WERI-Rb-1 (cell line): Measurements from ENCODE around the gene AGBL3.

Experiments used
- DNase-seq: peaks from one replicate; pipeline ENCODE4 v3.0.0-alpha.2; 2020
- H3K27ac ChIP-seq: fragments of 250-450 bp; sonication (Bioruptor Pico); 2 replicates; pipeline ENCODE4 v1.5.1; 2020; ENCODE audit warnings: mild to moderate bottlenecking, moderate library complexity
- H3K27me3 ChIP-seq: fragments of 250-450 bp; sonication (Bioruptor Pico); 2 replicates; pipeline ENCODE4 v1.5.1; 2021; ENCODE audit warnings: mild to moderate bottlenecking, low read depth, moderate library complexity; ENCODE audit not compliant: insufficient read depth, severe bottlenecking
- H3K36me3 ChIP-seq: fragments of 250-450 bp; sonication (Bioruptor Pico); 2 replicates; pipeline ENCODE4 v1.5.1; 2020; ENCODE audit warnings: mild to moderate bottlenecking, moderate library complexity
- H3K4me3 ChIP-seq: 2 replicates; pipeline ENCODE4 v1.5.1; 2011; ENCODE audit warnings: low read depth, mild to moderate bottlenecking, control low read depth, low read length
- H3K9me3 ChIP-seq: fragments of 250-450 bp; sonication (Bioruptor Pico); 2 replicates; pipeline ENCODE4 v1.5.1; 2021; ENCODE audit warnings: mild to moderate bottlenecking, moderate library complexity; ENCODE audit not compliant: severe bottlenecking
- TF ChIP-seq, protein P1 (sequence below): IDR thresholded peaks from 2 replicates; pipeline ENCODE4 v1.5.1; 2011; ENCODE audit warnings: low read depth, mild to moderate bottlenecking, control low read depth, inconsistent platforms, low read length

AGBL3 gene

DNA sequence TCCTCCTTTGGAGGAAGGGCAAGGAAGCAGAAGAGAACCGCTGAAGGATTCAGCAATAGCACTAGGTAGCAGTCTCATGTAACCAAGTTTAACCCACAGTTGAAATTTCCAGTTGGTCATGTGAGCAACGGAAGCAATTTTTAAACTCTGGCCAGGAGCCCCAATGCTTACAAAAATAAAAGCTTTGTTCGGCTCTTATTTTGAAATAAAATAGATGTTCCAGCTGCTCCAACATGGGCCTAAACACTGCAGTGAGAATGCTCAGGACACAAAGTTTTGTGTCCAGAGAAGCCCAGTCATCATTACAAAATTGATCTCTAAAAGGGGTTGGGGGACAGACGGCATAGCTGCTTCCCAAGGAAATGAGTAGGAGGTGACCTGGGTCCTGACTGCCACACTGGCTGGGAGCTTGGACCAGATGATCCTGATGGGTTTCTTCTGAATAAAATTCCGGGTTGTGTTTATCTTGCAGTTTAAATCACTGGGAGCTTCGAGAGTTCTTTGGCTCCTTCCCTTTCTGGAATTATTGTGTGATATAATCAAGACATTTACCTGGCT lies 161.1 kb downstream of the AGBL3 start:
- DNase-seq: no peak
- H3K27me3 ChIP-seq: no peaks in the 10 kb centered on the region
- no peak overlapping the region for H3K4me3 ChIP-seq
- H3K27ac ChIP-seq: no peak overlapping the region
- TF ChIP-seq, protein P1, sequence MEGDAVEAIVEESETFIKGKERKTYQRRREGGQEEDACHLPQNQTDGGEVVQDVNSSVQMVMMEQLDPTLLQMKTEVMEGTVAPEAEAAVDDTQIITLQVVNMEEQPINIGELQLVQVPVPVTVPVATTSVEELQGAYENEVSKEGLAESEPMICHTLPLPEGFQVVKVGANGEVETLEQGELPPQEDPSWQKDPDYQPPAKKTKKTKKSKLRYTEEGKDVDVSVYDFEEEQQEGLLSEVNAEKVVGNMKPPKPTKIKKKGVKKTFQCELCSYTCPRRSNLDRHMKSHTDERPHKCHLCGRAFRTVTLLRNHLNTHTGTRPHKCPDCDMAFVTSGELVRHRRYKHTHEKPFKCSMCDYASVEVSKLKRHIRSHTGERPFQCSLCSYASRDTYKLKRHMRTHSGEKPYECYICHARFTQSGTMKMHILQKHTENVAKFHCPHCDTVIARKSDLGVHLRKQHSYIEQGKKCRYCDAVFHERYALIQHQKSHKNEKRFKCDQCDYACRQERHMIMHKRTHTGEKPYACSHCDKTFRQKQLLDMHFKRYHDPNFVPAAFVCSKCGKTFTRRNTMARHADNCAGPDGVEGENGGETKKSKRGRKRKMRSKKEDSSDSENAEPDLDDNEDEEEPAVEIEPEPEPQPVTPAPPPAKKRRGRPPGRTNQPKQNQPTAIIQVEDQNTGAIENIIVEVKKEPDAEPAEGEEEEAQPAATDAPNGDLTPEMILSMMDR: no peak
- H3K9me3 ChIP-seq: no peaks in the 10 kb centered on the region
- no peaks in the 10 kb centered on the region for H3K36me3 ChIP-seq

GRCh38 chr7:135147899-135148721 lies 161.8 kb downstream of the AGBL3 start, which contains the start of gene TMEM140:
Gene TMEM140 (plus strand): TSS chr7:135148072. CDS start chr7:135164442, 16,370 bp downstream.
- H3K36me3 ChIP-seq: no peaks in the 10 kb centered on the region

GRCh38 chr7:135150072-135150782 lies 163.9 kb downstream of the AGBL3 start:
- TF ChIP-seq, protein P1: no peak
- DNase-seq: no peak
- Histone ChIP-seq H3K27ac (no peak overlapping the region), H3K4me3 (no peak overlapping the region), H3K36me3 (no peaks in the 10 kb centered on the region), H3K27me3 (no peaks in the 10 kb centered on the region), H3K9me3 (no peaks in the 10 kb centered on the region)

More at GRCh38 chr7:135147899-135148721, 161.8 kb downstream of the AGBL3 start, which contains the start of gene TMEM140:
- no peak within 1 kb of the TSS for H3K4me3 ChIP-seq
- no peaks in the 10 kb centered on the region for H3K9me3 ChIP-seq
- no peak for DNase-seq
- H3K27me3 ChIP-seq: no peaks in the 10 kb centered on the region
- H3K27ac ChIP-seq: no peak within 1 kb of the TSS
- TF ChIP-seq, protein P1: no peak

DNA sequence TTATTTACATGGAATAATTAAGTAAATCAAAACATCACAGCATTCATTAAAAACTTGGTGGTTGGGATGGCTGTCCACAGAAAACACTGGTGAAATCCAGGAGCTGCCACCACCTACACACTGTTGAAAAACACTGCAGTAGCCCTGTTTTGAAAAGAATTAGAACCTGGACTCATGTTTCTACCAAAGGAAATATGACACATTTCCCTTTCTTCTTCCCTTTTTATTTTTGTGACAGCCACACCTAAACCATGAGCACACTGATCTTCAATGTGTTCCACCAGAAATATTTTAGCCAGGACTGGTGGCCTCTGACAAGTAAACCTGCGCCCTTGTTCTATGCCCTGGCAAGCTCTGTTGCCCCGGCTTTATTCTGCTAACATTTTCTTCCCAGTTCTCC lies 164.8 kb downstream of the AGBL3 start:
- TF ChIP-seq, protein P1: no peak
- no peaks in the 10 kb centered on the region for H3K36me3 ChIP-seq
- H3K27ac ChIP-seq: no peak overlapping the region
- DNase-seq: no peak
- H3K27me3 ChIP-seq: no peaks in the 10 kb centered on the region
- no peak overlapping the region for H3K4me3 ChIP-seq
- H3K9me3 ChIP-seq: peaks cover 2% of the 10 kb centered on the region

DNA sequence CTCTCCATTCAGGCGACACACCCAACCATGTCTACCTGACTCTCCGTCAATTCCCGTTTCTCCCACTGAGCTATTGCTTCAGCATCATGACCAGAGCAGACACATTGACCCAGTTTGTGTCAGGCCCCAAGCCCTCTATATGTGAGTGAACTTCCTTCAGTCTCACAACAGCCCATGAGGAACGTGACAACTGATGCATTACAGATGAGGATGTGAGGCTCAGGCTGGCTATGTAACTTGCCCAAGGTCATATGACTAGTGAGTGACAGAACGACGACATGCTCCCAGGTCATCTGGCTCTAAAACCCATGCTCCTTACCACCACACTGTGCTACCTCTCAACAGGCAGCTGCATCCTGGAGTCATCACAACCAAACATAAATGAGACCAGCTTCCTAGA lies 165.2 kb downstream of the AGBL3 start:
- no peak for DNase-seq
- no peak overlapping the region for H3K27ac ChIP-seq
- H3K9me3 ChIP-seq: peaks cover 4% of the 10 kb centered on the region
- no peaks in the 10 kb centered on the region for H3K27me3 ChIP-seq
- H3K4me3 ChIP-seq: no peak overlapping the region
- TF ChIP-seq, protein P1: no peak
- no peaks in the 10 kb centered on the region for H3K36me3 ChIP-seq
